ENCODE results near the gene OPA1. TPM values are rescaled to one million over a fixed set of nuclear protein-coding genes. Genes with fewer than 3 reads are reported as not detected.

Gene OPA1
- total RNA-seq, 4 donors from 2014 or later = 37.7 to 44.7 (median 40.4) TPM

- WGBS, 2 donors = 50 to 53% methylated on average over 1 of the region's 1 CpG
Measured at GRCh38 chr3:193681631-193682030, 88.6 kb downstream of the OPA1 start.

GRCh38 chr3:193686665-193687483 is 93.9 kb downstream of the OPA1 start:
- no peak for DNase-seq (ENCODE audit: low spot score in 2 of 2)
- no peak overlapping the region for H3K27ac ChIP-seq
- no peaks in the 10 kb centered on the region for H3K27me3 ChIP-seq
- no peak overlapping the region for H3K4me3 ChIP-seq
- peaks cover 0 to 22% (median 3%) of the 10 kb centered on the region in 4 donors for H3K4me1 ChIP-seq
- no peaks in the 10 kb centered on the region for H3K9me3 ChIP-seq
- TF ChIP-seq CTCF (IDR thresholded peaks at IDR 0.05) = no peak
- no peak for TF ChIP-seq POLR2A (IDR thresholded peaks at IDR 0.05)
- TF ChIP-seq EP300 (IDR thresholded peaks at IDR 0.05) = no peak
- 41 to 44% methylated on average over 4 of the region's 4 CpGs for WGBS, 2 donors
- peaks cover 0 to 14% (median 0%) of the 10 kb centered on the region in 3 donors for H3K36me3 ChIP-seq

More at GRCh38 chr3:193681631-193682030, 88.6 kb downstream of the OPA1 start:
- H3K9me3 ChIP-seq = no peaks in the 10 kb centered on the region
- peaks cover 0 to 8% (median 0%) of the 10 kb centered on the region in 3 donors for H3K36me3 ChIP-seq
- TF ChIP-seq POLR2A (IDR thresholded peaks at IDR 0.05) = no peak
- TF ChIP-seq CTCF (IDR thresholded peaks at IDR 0.05) = no peak
- no peak for TF ChIP-seq EP300 (IDR thresholded peaks at IDR 0.05)
- H3K27ac ChIP-seq = no peak overlapping the region
- H3K4me3 ChIP-seq = no peak overlapping the region
- no peaks in the 10 kb centered on the region for H3K27me3 ChIP-seq
- no peak for DNase-seq (ENCODE audit: low spot score in 2 of 2)
- H3K4me1 ChIP-seq = peaks cover 0 to 10% (median 0%) of the 10 kb centered on the region in 4 donors

GRCh38 chr3:193688834-193689714 is 96.1 kb downstream of the OPA1 start:
- peaks cover 0 to 22% (median 3%) of the 10 kb centered on the region in 4 donors for H3K4me1 ChIP-seq
- no peak for TF ChIP-seq EP300 (IDR thresholded peaks at IDR 0.05)
- no peak for TF ChIP-seq POLR2A (IDR thresholded peaks at IDR 0.05)
- no peak for TF ChIP-seq CTCF (IDR thresholded peaks at IDR 0.05)
- no peak overlapping the region for H3K4me3 ChIP-seq

GRCh38 chr3:193693774-193694173 is 100.8 kb downstream of the OPA1 start:
- H3K9me3 ChIP-seq = no peaks in the 10 kb centered on the region
- no peaks in the 10 kb centered on the region for H3K4me1 ChIP-seq
- TF ChIP-seq CTCF (IDR thresholded peaks at IDR 0.05) (no peak), EP300 (IDR thresholded peaks at IDR 0.05) (no peak), POLR2A (IDR thresholded peaks at IDR 0.05) (no peak)
- no peak for DNase-seq (ENCODE audit: low spot score in 2 of 2)
- peaks cover 0 to 40% (median 0%) of the 10 kb centered on the region in 3 donors for H3K36me3 ChIP-seq
- 67 to 73% methylated on average over 5 of the region's 5 CpGs for WGBS, 2 donors
- H3K27ac ChIP-seq = no peak overlapping the region
- H3K27me3 ChIP-seq = no peaks in the 10 kb centered on the region
- H3K4me3 ChIP-seq = no peak overlapping the region

More at GRCh38 chr3:193688834-193689714, 96.1 kb downstream of the OPA1 start:
- Histone ChIP-seq H3K9me3 (no peaks in the 10 kb centered on the region), H3K27me3 (no peaks in the 10 kb centered on the region), H3K36me3 (peaks cover 0 to 29% (median 0%) of the 10 kb centered on the region in 3 donors), H3K27ac (no peak overlapping the region)
- no peak for DNase-seq (ENCODE audit: low spot score in 2 of 2)
- WGBS, 2 donors = 94 to 96% methylated on average over 9 of the region's 9 CpGs
